A549 (cell line): Measurements from ENCODE around the gene IMPG2.

ENCODE experiments used
- BCL3 ChIP-seq: fragments of >200 bp; sonication (Bioruptor Twin); formaldehyde crosslinking; IDR thresholded peaks from 3 replicates; pipeline ENCODE4 v1.6.1; 2016
- EHMT2 ChIP-seq: fragments of 200-600 bp; sonication (generic); IDR thresholded peaks from 2 replicates; pipeline ENCODE4 v1.6.1; 2016; ENCODE audit warnings: antibody characterized with exemption, low read depth, mild to moderate bottlenecking, moderate library complexity
- MAZ ChIP-seq: fragments of 150-350 bp; IDR thresholded peaks from 2 replicates; pipeline ENCODE4 v1.6.1; 2014; ENCODE audit warnings: antibody characterized with exemption, low read depth, low read length, borderline replicate concordance
- PHF8 ChIP-seq: fragments of 200-600 bp; sonication (generic); IDR thresholded peaks from 2 replicates; pipeline ENCODE4 v1.6.1; 2016; ENCODE audit warnings: low read depth, mild to moderate bottlenecking, antibody characterized with exemption, moderate library complexity, borderline replicate concordance
- POLR2A ChIP-seq: IDR thresholded peaks from 2 replicates; pipeline ENCODE4 v1.6.1; 2012; ENCODE audit warnings: mild to moderate bottlenecking, low read length
- USF2 ChIP-seq: fragments of 450-650 bp; IDR thresholded peaks from 2 replicates; pipeline ENCODE4 v1.6.1; 2014; ENCODE audit warnings: antibody characterized with exemption
- TF ChIP-seq, protein P1 (sequence below): fragments of >200 bp; sonication (Bioruptor Twin); formaldehyde crosslinking; IDR thresholded peaks from 3 replicates; pipeline ENCODE4 v1.5.1; 2016
- TF ChIP-seq, protein P2 (sequence below): fragments of >200 bp; sonication (Bioruptor Twin); formaldehyde crosslinking; IDR thresholded peaks from 2 replicates; pipeline ENCODE4 v1.6.1; 2016

DNA sequence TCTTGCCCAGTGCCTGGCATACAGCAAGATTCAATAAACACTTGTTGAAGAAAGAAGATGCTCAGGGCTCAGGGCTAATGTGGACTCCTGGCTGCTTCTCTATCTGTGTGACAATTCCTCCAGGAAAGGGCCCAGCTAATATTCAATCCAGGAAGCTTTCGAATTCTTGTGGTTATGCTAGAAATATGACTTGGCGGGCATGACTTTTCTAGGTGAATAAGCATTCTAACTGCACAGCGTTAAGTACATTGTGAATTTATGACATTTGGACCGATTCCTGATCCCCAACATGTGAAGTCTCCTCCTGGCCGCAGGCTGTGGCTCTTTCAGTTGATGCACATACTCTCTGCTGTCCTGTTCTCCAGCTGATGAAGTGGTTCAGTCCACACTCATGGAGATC is 117.0 kb downstream of the IMPG2 start:
- TF ChIP-seq, protein P1, sequence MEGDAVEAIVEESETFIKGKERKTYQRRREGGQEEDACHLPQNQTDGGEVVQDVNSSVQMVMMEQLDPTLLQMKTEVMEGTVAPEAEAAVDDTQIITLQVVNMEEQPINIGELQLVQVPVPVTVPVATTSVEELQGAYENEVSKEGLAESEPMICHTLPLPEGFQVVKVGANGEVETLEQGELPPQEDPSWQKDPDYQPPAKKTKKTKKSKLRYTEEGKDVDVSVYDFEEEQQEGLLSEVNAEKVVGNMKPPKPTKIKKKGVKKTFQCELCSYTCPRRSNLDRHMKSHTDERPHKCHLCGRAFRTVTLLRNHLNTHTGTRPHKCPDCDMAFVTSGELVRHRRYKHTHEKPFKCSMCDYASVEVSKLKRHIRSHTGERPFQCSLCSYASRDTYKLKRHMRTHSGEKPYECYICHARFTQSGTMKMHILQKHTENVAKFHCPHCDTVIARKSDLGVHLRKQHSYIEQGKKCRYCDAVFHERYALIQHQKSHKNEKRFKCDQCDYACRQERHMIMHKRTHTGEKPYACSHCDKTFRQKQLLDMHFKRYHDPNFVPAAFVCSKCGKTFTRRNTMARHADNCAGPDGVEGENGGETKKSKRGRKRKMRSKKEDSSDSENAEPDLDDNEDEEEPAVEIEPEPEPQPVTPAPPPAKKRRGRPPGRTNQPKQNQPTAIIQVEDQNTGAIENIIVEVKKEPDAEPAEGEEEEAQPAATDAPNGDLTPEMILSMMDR = no peak
- TF ChIP-seq USF2 (no peak), EHMT2 (no peak), BCL3 (no peak), PHF8 (no peak), MAZ (no peak), POLR2A (no peak)
- TF ChIP-seq, protein P2, sequence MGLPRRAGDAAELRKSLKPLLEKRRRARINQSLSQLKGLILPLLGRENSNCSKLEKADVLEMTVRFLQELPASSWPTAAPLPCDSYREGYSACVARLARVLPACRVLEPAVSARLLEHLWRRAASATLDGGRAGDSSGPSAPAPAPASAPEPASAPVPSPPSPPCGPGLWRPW = no peak
